HCT116 (cell line): Measurements from ENCODE around the gene CADPS.

Experiments
- CTCF ChIP-seq, 3 experiments: fragments of 200-600 bp in 1 of 3; sonication (generic) in 1 of 3; IDR thresholded peaks in 2 of 3; conservative IDR thresholded peaks in 1 of 3; 2 replicates each; pipeline ENCODE4 v1.5.1; 2012 to 2017; ENCODE audit warnings: low read depth in 2 of 3, low read length in 2 of 3, antibody characterized with exemption in 1 of 3, borderline replicate concordance in 1 of 3, control low read depth in 1 of 3, mild to moderate bottlenecking in 1 of 3, mixed read lengths in 1 of 3, mixed run types in 1 of 3, moderate library complexity in 1 of 3; ENCODE audit not compliant: insufficient read depth in 1 of 3
- EZH2 ChIP-seq: fragments of 200-600 bp; sonication (generic); IDR thresholded peaks from 2 replicates; pipeline ENCODE4 v1.6.1; 2017; ENCODE audit warnings: antibody characterized with exemption, mixed run types
- EZH2phosphoT487 ChIP-seq: fragments of 200-600 bp; IDR thresholded peaks from 2 replicates; pipeline ENCODE4 v1.6.1; 2018; ENCODE audit warnings: antibody characterized with exemption, borderline replicate concordance
- MAX ChIP-seq: IDR thresholded peaks from 2 replicates; pipeline ENCODE4 v1.6.1; 2012
- ZNF274 ChIP-seq: fragments of 200-500 bp; sonication (Bioruptor generic); IDR thresholded peaks from 2 replicates; pipeline ENCODE4 v1.6.1; 2014; ENCODE audit warnings: mild to moderate bottlenecking, low read depth, low read length, inconsistent platforms

- no peak for TF ChIP-seq EZH2phosphoT487
- TF ChIP-seq CTCF (IDR thresholded peaks at IDR 0.05 in 2 of 3, conservative IDR thresholded peaks at IDR 0.05 in 1 of 3; ENCODE audit: borderline replicate concordance in 1 of 3, insufficient read depth in 1 of 3, low read depth in 2 of 3, low read length in 2 of 3), result no peak
- TF ChIP-seq EZH2, result no peak
- TF ChIP-seq MAX, result no peak
- TF ChIP-seq ZNF274, result no peak
Observed at GRCh38 chr3:62374341-62375218, 500.6 kb downstream of the CADPS start.
